Bronchial epithelial cell (primary cell): ENCODE results near the gene DDX5. TPM values are rescaled to one million over a fixed set of nuclear protein-coding genes. Genes with fewer than 3 reads are reported as not detected.
"Not testable (repeated sequence)": the region's sequence is repeated elsewhere in the genome, so short reads cannot be mapped to it uniquely, and the experiment has no call there.

Experiments used
- DNase-seq: peaks from one replicate; pipeline ENCODE4 v3.0.0-alpha.2; 2010; ENCODE audit warnings: low read depth
- FAIRE-seq: peaks from 2 replicates; lab custom pipeline; 2011; peaks lifted over from hg19 to GRCh38; lab: Jason Lieb, UNC
- H3K27me3 ChIP-seq: 2 replicates; pipeline ENCODE4 v1.5.1; 2011; ENCODE audit warnings: low read length; ENCODE audit not compliant: control insufficient read depth, insufficient read depth
- H3K36me3 ChIP-seq: 2 replicates; pipeline ENCODE4 v1.5.1; 2011; ENCODE audit warnings: low read length; ENCODE audit not compliant: control insufficient read depth, insufficient read depth
- H3K4me3 ChIP-seq: 2 replicates; pipeline ENCODE4 v1.5.1; 2011; ENCODE audit warnings: mild to moderate bottlenecking, low read depth, low read length, control low read depth
- total RNA-seq: library from RNA; depleted of rRNA; stranded (reverse); fragments of >200 nt; gene quantifications from 2 replicates; pipeline ENCODE4 v1.2.1, GENCODE V29; 2014
- TF ChIP-seq, protein P1 (sequence below): IDR thresholded peaks from 2 replicates; pipeline ENCODE4 v1.5.1; 2011; ENCODE audit warnings: mild to moderate bottlenecking, moderate library complexity, low read length, control low read depth, inconsistent platforms; ENCODE audit not compliant: insufficient read depth, severe bottlenecking

The DDX5 gene
- total RNA-seq, 1 donor from 2014 or later: 340 TPM

DNA sequence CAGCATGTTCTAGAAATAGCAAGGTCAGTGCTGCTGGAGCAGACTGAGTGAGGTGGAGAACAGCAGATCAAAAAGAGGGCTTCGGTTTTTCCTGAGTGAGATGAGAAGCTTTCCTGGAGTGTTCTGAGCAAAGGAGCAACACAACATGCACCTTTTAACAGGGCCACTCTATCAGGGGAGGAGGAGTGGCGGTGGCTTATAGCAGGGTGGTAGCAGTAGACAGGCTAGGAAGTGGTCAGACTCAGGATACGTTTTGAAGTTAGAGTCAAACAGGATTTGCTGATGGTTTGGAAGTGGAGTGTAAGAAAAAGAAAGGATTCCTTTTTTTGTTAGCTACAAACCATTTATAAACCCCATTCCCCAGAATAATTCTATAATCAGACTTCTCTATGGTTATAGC, 21.7 kb downstream of the DDX5 start:
- TF ChIP-seq, protein P1, sequence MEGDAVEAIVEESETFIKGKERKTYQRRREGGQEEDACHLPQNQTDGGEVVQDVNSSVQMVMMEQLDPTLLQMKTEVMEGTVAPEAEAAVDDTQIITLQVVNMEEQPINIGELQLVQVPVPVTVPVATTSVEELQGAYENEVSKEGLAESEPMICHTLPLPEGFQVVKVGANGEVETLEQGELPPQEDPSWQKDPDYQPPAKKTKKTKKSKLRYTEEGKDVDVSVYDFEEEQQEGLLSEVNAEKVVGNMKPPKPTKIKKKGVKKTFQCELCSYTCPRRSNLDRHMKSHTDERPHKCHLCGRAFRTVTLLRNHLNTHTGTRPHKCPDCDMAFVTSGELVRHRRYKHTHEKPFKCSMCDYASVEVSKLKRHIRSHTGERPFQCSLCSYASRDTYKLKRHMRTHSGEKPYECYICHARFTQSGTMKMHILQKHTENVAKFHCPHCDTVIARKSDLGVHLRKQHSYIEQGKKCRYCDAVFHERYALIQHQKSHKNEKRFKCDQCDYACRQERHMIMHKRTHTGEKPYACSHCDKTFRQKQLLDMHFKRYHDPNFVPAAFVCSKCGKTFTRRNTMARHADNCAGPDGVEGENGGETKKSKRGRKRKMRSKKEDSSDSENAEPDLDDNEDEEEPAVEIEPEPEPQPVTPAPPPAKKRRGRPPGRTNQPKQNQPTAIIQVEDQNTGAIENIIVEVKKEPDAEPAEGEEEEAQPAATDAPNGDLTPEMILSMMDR: no peak
- no peak for DNase-seq

DNA sequence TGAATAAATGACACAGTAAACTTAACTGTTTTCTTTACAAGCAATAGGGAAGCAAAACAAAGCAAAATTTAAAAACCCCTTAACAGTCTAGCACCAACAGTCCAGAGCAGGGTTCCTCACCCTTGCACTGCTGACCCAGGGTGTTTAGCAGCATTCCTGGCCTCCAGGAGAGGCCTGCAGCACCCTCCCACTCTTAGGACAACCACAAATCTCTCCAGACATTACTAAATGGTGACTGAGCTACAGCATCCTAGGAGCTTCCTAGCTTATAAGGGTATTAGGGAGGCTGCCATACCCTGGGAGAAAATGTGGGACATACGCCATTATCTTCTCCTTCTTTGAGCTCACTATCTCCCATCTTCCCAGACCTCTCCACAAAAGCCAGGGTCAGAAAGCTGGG, 25.1 kb downstream of the DDX5 start:
- TF ChIP-seq, protein P1: no peak
- Histone ChIP-seq H3K27me3 (no peaks in the 10 kb centered on the region), H3K36me3 (peaks cover 10% of the 10 kb centered on the region), H3K4me3 (no peak overlapping the region)
- DNase-seq: no peak
- FAIRE-seq: no peak

More for the DNA sequence above, 21.7 kb downstream of the DDX5 start:
- H3K36me3 ChIP-seq: peaks cover 11% of the 10 kb centered on the region
- no peak overlapping the region for H3K4me3 ChIP-seq
- H3K27me3 ChIP-seq: no peaks in the 10 kb centered on the region
- FAIRE-seq: no peak

DNA sequence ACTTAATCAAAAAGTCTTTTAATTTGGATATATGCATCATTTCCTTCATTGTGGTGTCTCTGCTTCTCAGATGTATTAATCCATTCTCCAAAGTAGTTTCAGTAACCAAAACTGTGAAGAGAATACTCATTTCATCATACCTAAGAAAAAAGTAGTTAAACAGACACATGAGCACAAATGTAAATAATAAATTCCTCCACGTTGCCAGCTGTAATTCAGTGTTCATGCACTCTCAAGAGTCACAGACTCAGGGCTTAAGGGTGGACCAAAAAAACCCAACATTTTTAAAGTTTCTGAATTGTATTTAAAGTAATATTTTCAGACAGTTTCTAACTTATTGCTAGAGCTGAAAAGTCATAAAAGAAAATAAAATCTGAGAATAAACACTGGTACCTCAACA, 28.2 kb downstream of the DDX5 start:
- TF ChIP-seq, protein P1: no peak
- FAIRE-seq: no peak
- Histone ChIP-seq H3K4me3 (no peak overlapping the region), H3K27me3 (no peaks in the 10 kb centered on the region), H3K36me3 (peaks cover 3% of the 10 kb centered on the region)
- no peak for DNase-seq

DNA sequence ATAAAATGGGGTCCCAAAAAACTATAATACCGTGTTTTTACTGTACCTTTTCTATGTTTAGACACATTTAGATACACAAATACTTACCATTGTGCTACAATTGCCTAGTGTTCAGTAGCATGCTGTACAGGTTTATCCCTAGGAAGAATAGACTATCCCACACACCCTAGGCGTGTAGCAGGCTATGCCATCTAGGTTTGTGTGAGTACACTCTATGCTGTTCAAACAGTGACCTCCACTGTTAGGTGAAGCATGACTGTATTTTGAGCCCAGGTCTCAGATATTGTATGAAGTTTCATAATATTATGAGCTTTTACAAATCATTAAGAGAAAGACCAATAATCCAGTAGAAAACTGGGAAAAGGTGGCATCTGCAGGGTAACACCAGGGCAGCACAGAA, 33.5 kb downstream of the DDX5 start:
- FAIRE-seq (no peak), DNase-seq (no peak)
- TF ChIP-seq, protein P1: no peak

DNA sequence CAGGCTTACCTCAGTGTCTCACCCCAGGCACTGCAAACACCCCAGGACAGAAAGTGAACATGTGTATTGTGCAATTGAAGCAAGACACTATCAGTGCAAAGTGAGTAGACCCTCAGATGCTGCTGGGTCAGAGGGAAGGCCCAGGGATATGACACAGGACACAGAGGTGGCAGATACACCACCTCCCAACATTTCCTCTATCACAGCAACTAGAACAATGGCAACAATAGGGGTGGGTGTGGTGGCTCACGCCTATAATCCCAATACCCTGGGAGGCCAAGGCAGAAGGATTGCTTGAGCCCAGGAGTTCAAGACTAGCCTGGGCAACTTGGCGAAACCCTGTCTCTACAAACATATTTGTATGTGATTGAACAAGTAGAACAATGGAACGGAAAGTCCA, 34.6 kb downstream of the DDX5 start:
- DNase-seq (no peak), FAIRE-seq (no peak)
- Histone ChIP-seq H3K4me3 (no peak overlapping the region), H3K27me3 (no peaks in the 10 kb centered on the region), H3K36me3 (no peaks in the 10 kb centered on the region)
- TF ChIP-seq, protein P1: no peak

More for the DNA sequence above, 33.5 kb downstream of the DDX5 start:
- H3K27me3 ChIP-seq: no peaks in the 10 kb centered on the region
- H3K36me3 ChIP-seq: no peaks in the 10 kb centered on the region
- no peak overlapping the region for H3K4me3 ChIP-seq

DNA sequence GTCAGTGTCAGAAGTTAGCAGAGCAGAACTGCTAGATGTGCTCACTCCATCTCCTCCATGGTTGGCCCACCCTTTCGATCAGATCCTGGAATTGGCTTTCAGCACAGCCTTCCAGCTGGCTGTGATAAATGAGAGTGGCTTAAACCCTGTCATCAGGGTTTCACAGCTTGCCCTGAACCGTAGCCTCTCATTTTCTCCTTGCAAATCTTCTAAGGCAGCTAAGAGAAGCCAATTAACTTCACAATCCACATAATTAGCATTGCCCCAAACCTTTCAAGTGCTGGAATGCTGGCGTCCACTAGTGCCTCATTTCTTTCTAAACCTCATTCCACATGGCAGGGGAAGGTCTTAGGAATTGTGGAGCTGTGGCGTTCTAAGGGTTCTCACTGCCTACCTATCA, 35.5 kb downstream of the DDX5 start:
- H3K4me3 ChIP-seq: no peak overlapping the region
- FAIRE-seq (no peak), DNase-seq (no peak)
- TF ChIP-seq, protein P1: no peak
- H3K36me3 ChIP-seq: no peaks in the 10 kb centered on the region
- no peaks in the 10 kb centered on the region for H3K27me3 ChIP-seq

DNA sequence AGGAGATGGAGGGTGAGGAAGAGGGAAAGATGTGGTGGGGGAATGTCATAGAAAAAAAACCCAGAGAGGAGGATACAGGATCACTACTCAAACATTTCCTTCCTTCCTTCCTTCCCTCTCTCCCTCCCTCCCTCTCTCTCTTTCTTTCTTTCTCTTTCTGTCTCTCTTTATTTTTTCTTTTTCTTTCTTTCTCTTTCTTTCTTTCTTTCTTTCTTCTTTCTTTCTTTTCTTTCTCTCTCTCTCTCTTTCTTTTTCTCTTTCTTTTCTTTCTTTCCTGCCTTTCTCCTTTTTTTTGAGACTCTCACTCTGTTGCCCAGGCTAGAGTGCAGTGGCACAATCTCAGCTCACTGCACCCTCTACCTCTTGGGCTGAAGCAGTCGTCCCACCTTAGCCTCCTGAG, 39.3 kb downstream of the DDX5 start:
- not testable (repeated sequence) for H3K4me3 ChIP-seq, FAIRE-seq, DNase-seq, H3K36me3 ChIP-seq, H3K27me3 ChIP-seq
